SK-N-MC (cell line): ENCODE results near the gene EHD2.
"Not testable (repeated sequence)": the region's sequence is repeated elsewhere in the genome, so short reads cannot be mapped to it uniquely, and the experiment has no call there.

Source experiments
- DNase-seq: peaks from one replicate; pipeline ENCODE4 v3.0.0-alpha.2; 2011; ENCODE audit warnings: low read depth, low spot score
- H3K27ac ChIP-seq: fragments of 200-600 bp; sonication (generic); 2 replicates; pipeline ENCODE4 v1.5.1; 2016; ENCODE audit warnings: mixed run types
- H3K36me3 ChIP-seq: fragments of 200-600 bp; sonication (generic); 2 replicates; pipeline ENCODE4 v1.6.1; 2017; ENCODE audit warnings: antibody characterized with exemption, low read length, mixed read lengths; ENCODE audit not compliant: insufficient read depth
- H3K4me3 ChIP-seq: fragments of 200-600 bp; sonication (generic); 2 replicates; pipeline ENCODE4 v1.5.1; 2016
- H3K9ac ChIP-seq: fragments of 200-600 bp; sonication (generic); 2 replicates; pipeline ENCODE4 v1.8.0; 2017; ENCODE audit warnings: mixed run types, mixed read lengths; ENCODE audit not compliant: insufficient read length
- H3K9me3 ChIP-seq: fragments of 200-600 bp; sonication (generic); 2 replicates; pipeline ENCODE4 v1.6.1; 2017; ENCODE audit warnings: low read depth, mild to moderate bottlenecking, antibody characterized with exemption, low read length, moderate library complexity, mixed read lengths
- EZH2 ChIP-seq: fragments of 200-600 bp; sonication (generic); IDR thresholded peaks from one replicate; pipeline ENCODE4 v1.6.1; 2017; ENCODE audit warnings: antibody characterized with exemption
- FOXP2 ChIP-seq: optimal IDR thresholded peaks from 2 replicates; pipeline ENCODE3; 2011; ENCODE audit warnings: mild to moderate bottlenecking, moderate library complexity; ENCODE audit not compliant: insufficient read depth; ENCODE audit errors: extremely low read length, control extremely low read depth
- POLR2AphosphoS5 ChIP-seq: IDR thresholded peaks from 2 replicates; pipeline ENCODE4 v1.6.1; 2012; ENCODE audit warnings: mild to moderate bottlenecking, low read depth, low read length, borderline replicate concordance

EHD2 gene

DNA sequence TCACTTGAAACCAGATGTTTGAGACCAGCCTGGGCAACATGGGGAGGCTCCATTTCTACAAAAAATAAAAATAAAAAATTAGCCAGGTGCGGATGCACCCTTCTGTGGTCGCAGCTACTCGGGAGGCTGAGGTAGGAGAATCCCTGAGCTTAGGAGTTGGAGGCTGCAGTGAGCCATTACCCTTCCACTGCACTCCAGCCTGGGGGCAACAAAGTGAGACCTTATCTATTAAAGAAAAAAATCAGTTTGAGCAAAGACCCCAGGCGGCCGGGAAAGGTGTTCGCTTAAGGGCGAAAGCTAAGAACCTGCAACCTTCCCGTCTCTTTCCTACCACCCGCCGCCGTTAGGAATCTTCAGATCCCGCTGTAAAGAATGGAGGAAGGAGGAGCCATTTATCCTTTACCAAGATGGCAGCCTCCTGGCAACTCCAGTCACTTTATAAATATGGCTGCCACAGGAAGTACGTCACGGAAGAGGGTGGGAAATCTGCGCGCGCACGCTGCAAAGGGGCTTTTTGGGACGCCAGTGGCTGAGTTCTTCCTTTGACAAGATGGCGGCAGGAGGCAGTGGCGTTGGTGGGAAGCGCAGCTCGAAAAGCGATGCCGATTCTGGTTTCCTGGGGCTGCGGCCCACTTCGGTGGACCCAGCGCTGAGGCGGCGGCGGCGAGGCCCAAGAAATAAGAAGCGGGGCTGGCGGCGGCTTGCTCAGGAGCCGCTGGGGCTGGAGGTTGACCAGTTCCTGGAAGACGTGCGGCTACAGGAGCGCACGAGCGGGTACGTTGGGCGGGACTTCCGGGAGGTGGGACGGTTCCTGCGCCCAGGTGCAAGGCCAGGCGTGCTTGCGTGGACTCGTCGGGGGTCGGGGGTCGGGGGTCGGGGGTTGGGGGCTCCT lies 32.0 kb downstream of the EHD2 start, which contains the start of gene NOP53:
Gene NOP53 (plus strand): TSS at position 537 of the 892 bp plus-strand sequence. CDS start 14 bp downstream, at position 551.
- peak; percentile 95 for DNase-seq
- TF ChIP-seq FOXP2 = no peak
- TF ChIP-seq EZH2 = no peak
- peak; percentile 85 for TF ChIP-seq POLR2AphosphoS5
- peak within 1 kb of the TSS; percentile 92 for H3K27ac ChIP-seq
- H3K9ac ChIP-seq = peak within 1 kb of the TSS; percentile 97
- H3K9me3 ChIP-seq = no peaks in the 10 kb centered on the region
- peaks cover 35% of the 10 kb centered on the region for H3K36me3 ChIP-seq
- peak within 1 kb of the TSS; percentile 99 for H3K4me3 ChIP-seq

DNA sequence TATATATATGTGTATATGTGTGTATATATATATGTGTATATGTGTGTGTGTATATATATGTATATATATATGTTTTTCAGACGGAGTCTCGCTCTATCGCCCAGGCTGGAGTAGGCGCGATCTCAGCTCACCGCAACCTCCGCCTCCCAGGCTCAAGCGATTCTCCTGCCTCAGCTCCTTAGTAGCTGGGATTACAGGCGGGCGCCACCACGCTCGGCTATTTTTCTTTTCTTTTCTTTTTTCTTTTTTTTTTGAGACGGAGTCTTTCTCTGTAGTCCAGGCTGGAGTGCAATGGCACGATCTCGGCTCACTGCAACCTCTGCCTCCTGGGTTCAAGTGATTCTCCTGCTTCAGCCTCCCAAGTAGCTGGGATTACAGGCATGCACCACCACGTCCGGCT lies 32.9 kb downstream of the EHD2 start:
- H3K4me3 ChIP-seq = peak overlapping the region; percentile 99
- H3K9me3 ChIP-seq, DNase-seq, H3K27ac ChIP-seq: not testable (repeated sequence)
- H3K9ac ChIP-seq = peak overlapping the region; percentile 97
- H3K36me3 ChIP-seq = peaks cover 44% of the 10 kb centered on the region

DNA sequence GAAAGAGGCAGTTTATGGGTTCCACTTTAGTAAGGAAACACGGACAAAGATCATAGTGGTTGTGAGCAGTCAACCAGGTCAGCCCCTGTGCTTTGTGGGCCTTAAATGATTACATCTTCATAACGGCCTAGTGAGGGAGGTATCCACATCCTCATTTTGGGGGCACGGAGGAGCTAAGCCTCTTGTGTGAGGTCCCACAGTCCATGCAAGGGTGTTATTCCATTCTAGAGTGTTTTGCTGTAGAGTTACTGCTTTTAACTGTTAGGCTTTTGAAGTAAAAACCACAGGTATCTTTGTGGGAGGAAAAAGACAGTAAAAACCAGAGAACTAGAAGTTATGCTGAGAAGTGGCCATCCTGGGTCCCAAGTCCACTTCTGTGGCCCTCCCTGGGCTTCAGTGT lies 36.1 kb downstream of the EHD2 start:
- DNase-seq = no peak
- no peak for TF ChIP-seq POLR2AphosphoS5
- no peak for TF ChIP-seq EZH2
- no peak for TF ChIP-seq FOXP2
- Histone ChIP-seq H3K4me3 (no peak overlapping the region), H3K36me3 (peaks cover 73% of the 10 kb centered on the region), H3K9ac (no peak overlapping the region), H3K27ac (no peak overlapping the region), H3K9me3 (no peaks in the 10 kb centered on the region)

GRCh38 chr19:47750752-47751151 lies 37.5 kb downstream of the EHD2 start:
- TF ChIP-seq POLR2AphosphoS5 = no peak
- TF ChIP-seq EZH2 = no peak
- TF ChIP-seq FOXP2 = no peak
- no peak overlapping the region for H3K27ac ChIP-seq
- H3K36me3 ChIP-seq = peaks cover 82% of the 10 kb centered on the region
- no peaks in the 10 kb centered on the region for H3K9me3 ChIP-seq
- H3K4me3 ChIP-seq = no peak overlapping the region
- DNase-seq = no peak
- no peak overlapping the region for H3K9ac ChIP-seq

DNA sequence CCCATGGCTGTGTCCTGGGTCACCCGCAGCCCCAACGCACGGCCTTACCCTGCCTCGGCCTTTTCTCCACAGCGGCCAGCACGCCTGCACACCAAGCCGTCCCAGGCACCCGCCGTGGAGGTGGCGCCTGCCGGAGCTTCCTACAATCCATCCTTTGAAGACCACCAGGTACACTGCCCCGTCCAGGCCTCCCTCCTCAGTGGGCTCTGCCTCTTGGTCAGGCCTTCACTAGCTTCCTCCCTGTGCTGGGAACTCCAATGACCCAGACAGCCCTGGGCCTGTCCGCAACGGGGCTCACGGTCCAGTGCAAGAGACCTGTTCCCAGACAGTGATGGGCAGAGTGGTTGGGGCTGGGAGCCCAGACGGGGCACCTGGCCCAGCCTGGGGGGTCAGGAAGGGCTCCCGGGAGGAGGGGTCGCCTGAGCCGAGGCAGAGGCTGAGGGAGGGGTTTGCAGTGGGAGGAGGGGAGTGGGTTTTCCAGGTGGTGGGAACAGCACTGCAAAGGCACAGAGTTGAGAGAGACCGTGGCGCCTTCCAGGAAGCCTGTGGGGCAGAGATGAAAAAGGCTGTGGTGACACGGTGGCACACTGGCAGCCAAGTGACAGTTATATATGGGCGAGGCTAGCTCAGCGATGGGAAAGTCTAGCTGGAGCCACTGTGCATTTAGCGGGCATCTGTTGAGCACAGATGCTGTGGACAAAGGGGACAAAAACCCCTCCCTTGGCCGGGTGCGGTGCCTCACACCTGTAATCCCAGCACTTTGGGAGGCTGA lies 39.4 kb downstream of the EHD2 start:
- Histone ChIP-seq H3K9me3 (no peaks in the 10 kb centered on the region), H3K4me3 (no peak overlapping the region), H3K36me3 (peaks cover 90% of the 10 kb centered on the region), H3K9ac (no peak overlapping the region), H3K27ac (no peak overlapping the region)
- no peak for DNase-seq
- TF ChIP-seq POLR2AphosphoS5 (no peak), FOXP2 (no peak), EZH2 (no peak)

DNA sequence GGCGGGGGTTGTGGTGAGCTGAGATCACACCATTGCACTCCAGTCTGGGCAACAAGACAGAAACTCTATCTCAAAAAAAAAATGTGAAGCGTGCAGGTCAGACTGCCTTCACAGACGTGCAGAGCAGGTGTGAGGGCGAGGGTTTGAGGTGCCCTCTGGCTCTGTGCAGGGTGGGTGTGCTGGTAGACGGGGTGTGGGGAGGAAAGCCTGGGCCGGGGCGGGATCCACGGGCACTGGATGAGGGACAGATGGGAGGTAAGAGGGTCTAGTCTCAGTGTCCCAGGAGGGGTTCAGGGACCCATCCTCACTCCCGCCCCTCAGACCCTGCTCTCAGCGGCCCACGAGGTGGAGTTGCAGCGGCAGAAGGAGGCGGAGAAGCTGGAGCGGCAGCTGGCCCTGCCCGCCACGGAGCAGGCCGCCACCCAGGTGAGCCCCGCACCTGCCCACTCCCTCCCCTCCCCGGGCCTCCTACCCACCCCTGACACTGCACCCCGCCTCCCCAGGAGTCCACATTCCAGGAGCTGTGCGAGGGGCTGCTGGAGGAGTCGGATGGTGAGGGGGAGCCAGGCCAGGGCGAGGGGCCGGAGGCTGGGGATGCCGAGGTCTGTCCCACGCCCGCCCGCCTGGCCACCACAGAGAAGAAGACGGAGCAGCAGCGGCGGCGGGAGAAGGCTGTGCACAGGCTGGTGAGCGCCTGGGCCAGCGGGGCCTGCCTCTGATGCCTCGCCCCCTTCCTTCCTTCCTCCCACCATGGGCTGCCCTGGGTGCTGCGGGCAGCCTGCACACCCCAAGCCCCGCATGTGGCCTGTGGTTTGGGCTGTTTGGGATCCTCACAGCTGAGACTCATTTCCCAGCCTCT lies 41.2 kb downstream of the EHD2 start:
- Histone ChIP-seq H3K36me3 (peaks cover 79% of the 10 kb centered on the region), H3K9me3 (no peaks in the 10 kb centered on the region), H3K9ac (no peak overlapping the region), H3K4me3 (no peak overlapping the region), H3K27ac (no peak overlapping the region)
- no peak for TF ChIP-seq EZH2
- no peak for TF ChIP-seq POLR2AphosphoS5
- no peak for TF ChIP-seq FOXP2
- no peak for DNase-seq

DNA sequence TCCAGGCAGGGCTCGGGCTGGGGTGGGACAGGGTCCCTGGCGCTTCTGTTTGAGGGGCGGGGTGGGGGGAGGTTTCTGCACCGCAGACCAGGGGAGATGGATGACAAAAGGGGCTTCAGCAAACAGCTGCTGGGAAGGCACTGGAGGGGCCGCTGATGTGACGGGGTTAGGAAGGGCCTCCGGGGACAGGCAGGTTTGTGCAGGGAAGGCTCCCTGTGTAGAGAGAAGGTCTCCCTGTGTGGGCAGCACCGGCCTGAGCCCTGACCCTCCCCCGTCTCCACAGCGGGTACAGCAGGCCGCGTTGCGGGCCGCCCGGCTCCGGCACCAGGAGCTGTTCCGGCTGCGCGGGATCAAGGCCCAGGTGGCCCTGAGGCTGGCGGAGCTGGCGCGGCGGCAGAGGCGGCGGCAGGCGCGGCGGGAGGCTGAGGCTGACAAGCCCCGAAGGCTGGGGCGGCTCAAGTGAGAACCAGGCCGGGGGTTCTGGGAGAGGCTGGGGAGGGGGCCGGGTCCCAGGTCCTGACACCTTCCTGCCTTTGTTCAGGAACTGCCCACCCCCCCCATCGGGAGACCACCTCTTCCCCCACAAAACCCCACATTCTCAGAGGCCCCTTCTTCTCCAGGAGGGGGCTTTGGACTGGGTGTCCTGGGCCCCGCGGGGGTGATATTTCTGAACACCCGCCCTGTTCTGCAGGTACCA lies 42.0 kb downstream of the EHD2 start:
- TF ChIP-seq FOXP2 (no peak), EZH2 (no peak), POLR2AphosphoS5 (no peak)
- Histone ChIP-seq H3K9me3 (no peaks in the 10 kb centered on the region), H3K27ac (no peak overlapping the region), H3K36me3 (peaks cover 71% of the 10 kb centered on the region), H3K9ac (no peak overlapping the region), H3K4me3 (no peak overlapping the region)
- no peak for DNase-seq
